Measurements from ENCODE around the gene BANF1. TPM values are rescaled to one million over a fixed set of nuclear protein-coding genes. Genes with fewer than 3 reads are reported as not detected.
"Not testable (repeated sequence)": the region's sequence is repeated elsewhere in the genome, so short reads cannot be mapped to it uniquely, and the experiment has no call there.

BANF1 gene
- polyA plus RNA-seq, 3 donors: 75.9 to 175 (median 123) TPM

DNA sequence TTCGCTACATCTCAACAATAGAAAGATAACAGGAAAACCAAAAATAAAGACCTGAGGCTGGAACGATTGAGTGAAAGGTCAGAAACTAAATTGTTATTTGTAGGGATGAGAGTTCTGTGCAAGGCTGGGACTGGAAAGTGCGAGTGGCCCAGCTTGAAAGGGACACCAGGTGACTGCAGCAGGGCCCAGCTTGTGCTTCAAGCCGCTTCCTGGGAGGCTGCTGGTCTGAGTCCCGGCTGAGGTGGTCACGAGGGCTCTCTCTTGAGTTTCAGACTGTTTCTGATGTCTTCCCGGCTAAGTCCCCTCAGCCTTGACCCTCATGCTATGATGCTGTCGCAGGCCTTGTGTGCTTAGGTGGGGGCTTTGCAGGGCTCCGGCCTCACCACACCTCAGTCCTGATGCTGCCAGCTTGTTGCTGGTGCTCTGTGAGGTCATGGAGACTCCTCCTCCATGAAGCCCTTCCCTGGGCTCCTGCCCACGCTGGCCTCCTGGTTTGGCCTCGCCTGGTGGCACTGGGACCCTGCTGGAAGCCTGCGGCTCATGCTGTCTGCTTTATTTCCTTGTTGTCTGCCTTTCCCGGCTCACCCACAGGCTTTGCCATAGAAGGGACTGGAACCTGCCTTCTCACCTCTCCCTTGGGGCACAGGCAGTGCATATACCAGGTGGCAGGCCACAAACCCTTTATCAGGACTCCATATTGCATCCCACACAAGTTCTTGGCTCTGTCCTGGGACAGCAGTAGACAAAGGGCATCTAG is 4.0 kb downstream of the BANF1 start:
- no peak overlapping the region for H3K27ac ChIP-seq (ENCODE audit: low read depth, low read length)
- WGBS, 3 donors: 87 to 91% (median 87%) methylated on average over 13 of the region's 13 CpGs

DNA sequence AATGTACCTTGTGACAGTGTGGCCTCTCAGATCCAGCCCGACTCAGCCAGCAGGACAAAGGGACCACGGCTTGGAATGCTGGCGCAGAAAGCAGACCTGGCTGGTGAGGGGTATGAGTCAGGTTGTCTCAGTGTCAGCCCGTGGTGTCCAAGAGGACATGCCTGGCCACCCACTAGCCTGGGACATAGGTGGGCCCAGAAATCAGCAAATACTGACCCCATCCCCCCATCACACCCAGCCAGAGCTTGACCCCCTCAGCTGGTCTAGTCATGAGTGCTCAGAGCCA is 4.5 kb downstream of the BANF1 start:
- WGBS, 3 donors: 73 to 83% (median 83%) methylated on average over 4 of the region's 4 CpGs
- no peak overlapping the region for H3K27ac ChIP-seq (ENCODE audit: low read depth, low read length)

GRCh38 chr11:66007201-66007634 is 4.9 kb downstream of the BANF1 start:
- 31 to 69% (median 64%) methylated on average over 5 of the region's 5 CpGs for WGBS, 3 donors
- H3K27ac ChIP-seq (ENCODE audit: low read depth, low read length): no peak overlapping the region

GRCh38 chr11:66008095-66008467 is 5.8 kb downstream of the BANF1 start:
- no peak overlapping the region for H3K27ac ChIP-seq (ENCODE audit: low read depth, low read length)
- 59 to 89% (median 89%) methylated on average over 2 of the region's 2 CpGs for WGBS, 3 donors

DNA sequence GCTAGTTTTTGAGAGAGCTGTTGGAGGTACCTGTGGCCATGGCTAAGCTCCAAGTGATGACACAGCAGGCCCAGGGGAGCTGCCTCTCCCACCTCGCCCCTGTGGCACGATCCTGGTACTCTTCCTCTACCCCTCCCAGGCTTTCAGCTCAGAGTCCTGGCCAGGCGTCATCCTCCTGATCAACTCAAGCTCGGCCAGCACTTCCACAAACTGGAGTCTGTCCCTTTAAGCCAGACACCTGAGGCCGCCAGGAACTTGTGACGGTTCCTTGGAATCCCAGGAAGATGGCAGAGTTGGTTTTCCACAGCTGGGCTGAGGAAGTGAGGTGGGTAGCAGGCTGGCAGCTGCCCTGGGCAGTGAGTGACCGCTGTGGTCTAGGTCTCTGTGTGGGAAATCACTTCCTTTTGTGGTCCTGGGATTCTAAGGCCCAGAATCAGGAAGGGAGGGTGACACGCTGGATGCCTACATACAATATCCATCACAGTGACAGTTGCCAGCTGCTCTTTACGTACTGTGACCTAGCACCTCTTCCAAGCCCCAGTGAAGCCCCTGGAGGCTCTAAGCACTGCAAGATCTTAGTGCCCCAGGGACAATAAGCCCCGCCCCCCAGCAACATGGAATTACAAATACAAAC is 6.3 kb downstream of the BANF1 start:
- WGBS, 3 donors: 46 to 66% (median 54%) methylated on average over 9 to 10 of the region's 10 CpGs
- H3K27ac ChIP-seq (ENCODE audit: low read depth, low read length): no peak overlapping the region

GRCh38 chr11:66010036-66010435 is 7.7 kb downstream of the BANF1 start:
- not testable (repeated sequence) for H3K27ac ChIP-seq (ENCODE audit: low read depth, low read length)
- 67 to 76% (median 70%) methylated on average over 4 of the region's 4 CpGs for WGBS, 3 donors

DNA sequence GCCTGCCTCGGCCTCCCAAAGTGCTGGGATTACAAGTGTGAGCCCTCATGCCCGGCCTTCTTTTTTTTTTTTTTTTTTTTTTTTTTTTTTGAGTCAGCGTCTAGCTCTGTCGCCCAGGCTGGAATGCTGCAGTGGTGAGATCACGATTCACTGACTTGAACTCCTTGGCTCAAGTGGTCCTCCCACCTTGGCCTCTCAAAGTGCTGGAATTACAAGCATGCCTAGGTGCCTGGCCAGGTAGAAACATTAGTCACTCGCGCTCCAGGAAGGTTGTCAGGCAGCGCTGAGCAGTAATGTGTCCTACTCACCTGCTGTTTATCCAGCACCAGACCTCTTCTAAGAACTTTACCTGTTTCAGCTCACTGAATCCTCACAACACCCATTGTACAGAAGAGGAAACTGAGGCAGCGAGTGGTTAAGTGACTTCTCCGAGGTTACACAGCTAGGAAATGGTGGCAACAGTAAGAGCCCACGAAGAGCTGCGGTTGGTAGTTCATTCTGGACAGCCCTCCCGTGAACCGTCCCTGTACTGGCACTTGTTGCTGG is 9.0 kb downstream of the BANF1 start:
- H3K27ac ChIP-seq (ENCODE audit: low read depth, low read length): no peak overlapping the region
- WGBS, 3 donors: 33 to 54% (median 54%) methylated on average over 13 to 14 of the region's 14 CpGs

GRCh38 chr11:66011785-66012303 is 9.5 kb downstream of the BANF1 start, which contains the start of gene CST6:
Gene CST6, plus strand, starts transcription at chr11:66012008. Its CDS starts 37 bp downstream, at chr11:66012045.
- WGBS, 3 donors: 6 to 8% (median 7%) methylated on average over 45 to 61 of the region's 61 CpGs
- no peak within 1 kb of the TSS for H3K27ac ChIP-seq (ENCODE audit: low read depth, low read length)

DNA sequence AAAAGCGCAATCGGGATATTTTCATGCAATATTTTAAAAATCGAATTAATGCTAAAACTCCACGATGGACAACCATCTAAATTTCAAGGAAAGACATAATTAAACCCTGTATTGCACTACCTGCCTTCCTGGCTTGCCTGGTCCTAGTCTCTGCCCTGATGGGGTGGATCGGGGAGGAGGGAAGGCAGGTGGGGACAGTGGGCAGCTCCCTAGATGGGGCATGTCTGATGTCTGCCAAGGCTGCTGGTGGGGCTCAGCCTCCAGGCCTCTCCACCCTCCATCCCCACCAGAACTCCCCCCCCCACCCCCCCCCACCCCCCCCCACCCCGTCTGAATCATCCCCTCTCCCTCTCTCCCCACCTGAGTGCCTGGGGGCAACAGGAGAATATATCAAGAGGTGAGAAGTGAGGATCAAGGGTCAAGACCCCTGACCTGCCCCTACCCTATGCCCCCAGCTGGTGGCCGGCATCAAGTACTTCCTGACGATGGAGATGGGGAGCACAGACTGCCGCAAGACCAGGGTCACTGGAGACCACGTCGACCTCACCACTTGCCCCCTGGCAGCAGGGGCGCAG is 10.2 kb downstream of the BANF1 start:
- 55 to 63% (median 56%) methylated on average over 11 of the region's 12 CpGs for WGBS, 3 donors
- no peak overlapping the region for H3K27ac ChIP-seq (ENCODE audit: low read depth, low read length)

DNA sequence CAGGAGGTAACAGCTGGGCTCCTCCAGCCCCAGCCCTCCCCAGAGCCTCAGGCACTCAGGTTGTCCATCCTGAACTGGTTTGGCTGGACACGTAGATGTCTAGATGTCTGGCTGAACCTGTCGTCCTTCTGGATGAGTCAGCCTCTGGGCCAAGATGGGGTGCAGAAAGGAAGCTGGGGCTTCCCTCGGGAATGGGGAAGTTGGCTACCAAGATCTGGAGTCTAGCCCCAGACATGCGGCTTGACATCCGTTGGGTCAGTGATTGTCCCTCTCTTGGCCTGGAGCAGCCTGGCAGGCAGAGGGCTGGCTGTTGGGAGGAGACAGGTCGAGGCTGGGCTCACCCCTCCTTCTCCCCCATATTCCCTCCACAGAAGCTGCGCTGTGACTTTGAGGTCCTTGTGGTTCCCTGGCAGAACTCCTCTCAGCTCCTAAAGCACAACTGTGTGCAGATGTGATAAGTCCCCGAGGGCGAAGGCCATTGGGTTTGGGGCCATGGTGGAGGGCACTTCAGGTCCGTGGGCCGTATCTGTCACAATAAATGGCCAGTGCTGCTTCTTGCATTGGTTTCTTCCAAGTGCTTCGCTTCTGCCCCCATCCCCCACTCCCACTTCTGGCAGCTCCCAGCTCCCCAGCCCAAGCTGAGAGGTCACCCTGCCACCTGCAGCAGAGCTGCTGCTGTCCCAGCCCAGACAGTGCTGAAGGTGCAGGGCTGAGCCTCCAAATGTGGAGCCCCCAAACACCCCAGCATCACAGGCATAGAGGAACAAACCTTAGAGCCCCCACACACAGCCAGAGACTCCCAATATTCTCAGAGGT is 10.9 kb downstream of the BANF1 start:
- 41 to 51% (median 49%) methylated on average over 12 of the region's 12 CpGs for WGBS, 3 donors
- H3K27ac ChIP-seq (ENCODE audit: low read depth, low read length): no peak overlapping the region

GRCh38 chr11:66013762-66014100 is 11.4 kb downstream of the BANF1 start:
- WGBS, 3 donors: 62 to 80% (median 78%) methylated on average over 7 of the region's 7 CpGs
- H3K27ac ChIP-seq (ENCODE audit: low read depth, low read length): no peak overlapping the region

- WGBS, 3 donors: 82 to 87% (median 83%) methylated on average over 6 of the region's 6 CpGs
- H3K27ac ChIP-seq (ENCODE audit: low read depth, low read length): no peak overlapping the region
These were observed 12.6 kb downstream of the BANF1 start for GRCh38 chr11:66014804-66015453.

DNA sequence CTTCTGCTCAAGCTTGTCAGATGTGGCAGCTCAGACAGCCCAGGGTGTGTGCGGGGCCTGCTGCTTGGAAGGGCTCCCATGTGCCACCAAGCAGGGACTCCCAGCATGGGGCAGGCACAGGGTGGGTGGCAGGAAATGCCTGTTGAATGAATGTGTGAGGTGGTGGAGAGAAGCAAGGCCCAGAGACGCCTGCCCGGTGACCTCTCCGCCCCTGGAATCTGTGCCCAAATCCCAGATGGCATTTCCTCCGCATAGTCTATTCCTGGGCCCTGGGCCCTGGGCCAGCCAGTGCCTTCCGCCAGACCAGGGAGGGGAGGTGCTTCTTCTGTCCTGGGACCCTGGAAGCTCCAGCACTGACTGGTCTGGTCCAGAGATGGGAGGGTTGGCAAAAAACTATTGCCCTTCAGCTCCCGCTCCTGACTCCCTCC is 13.2 kb downstream of the BANF1 start:
- WGBS, 3 donors: 59 to 76% (median 75%) methylated on average over 7 of the region's 7 CpGs
- H3K27ac ChIP-seq (ENCODE audit: low read depth, low read length): no peak overlapping the region

GRCh38 chr11:66015936-66016792 is 13.9 kb downstream of the BANF1 start:
- WGBS, 3 donors: 80 to 87% (median 85%) methylated on average over 16 to 18 of the region's 18 CpGs
- H3K27ac ChIP-seq (ENCODE audit: low read depth, low read length): no peak overlapping the region

DNA sequence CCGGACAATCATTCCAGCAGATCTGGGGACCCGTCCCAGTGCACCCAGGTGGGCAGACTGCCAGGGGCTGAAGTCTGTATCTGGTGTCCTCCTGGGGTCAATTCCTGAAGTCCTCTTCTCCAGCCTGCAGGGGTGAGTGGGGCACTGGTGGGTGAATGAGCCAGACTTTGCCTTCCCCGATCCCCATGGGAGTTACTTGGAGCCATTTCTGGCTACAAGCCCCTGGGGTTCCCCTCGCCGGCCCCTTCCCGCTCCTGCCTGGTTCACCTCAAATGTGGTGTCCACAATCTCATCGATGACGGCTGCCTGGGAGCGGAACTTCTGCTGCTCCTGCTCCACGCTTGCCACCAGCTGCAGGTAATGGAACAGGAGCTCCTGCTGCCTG is 14.5 kb downstream of the BANF1 start:
- 85 to 90% (median 87%) methylated on average over 9 to 10 of the region's 10 CpGs for WGBS, 3 donors

DNA sequence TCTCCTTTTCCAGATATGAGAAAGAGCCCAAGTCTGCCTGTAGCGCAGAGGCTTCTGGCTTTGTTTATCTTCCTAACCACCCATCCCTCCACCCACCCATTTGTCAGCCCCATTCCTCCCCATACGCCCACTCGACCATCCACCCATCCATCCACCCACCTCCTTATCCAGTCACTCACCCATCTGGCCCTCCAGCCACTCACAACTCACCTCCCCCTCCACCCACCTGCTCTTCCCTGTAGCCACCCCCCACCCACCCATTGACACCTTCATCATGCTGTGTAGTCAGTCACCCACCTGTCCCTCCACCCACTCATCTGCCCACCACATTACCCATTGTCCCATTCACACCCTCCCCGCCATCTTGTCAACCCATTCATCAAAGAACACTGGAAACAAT is 15.0 kb downstream of the BANF1 start:
- no peak overlapping the region for H3K27ac ChIP-seq (ENCODE audit: low read depth, low read length)
- WGBS, 3 donors: 77 to 79% (median 77%) methylated on average over 4 of the region's 4 CpGs

More for the DNA sequence above, 14.5 kb downstream of the BANF1 start:
- no peak overlapping the region for H3K27ac ChIP-seq (ENCODE audit: low read depth, low read length)

DNA sequence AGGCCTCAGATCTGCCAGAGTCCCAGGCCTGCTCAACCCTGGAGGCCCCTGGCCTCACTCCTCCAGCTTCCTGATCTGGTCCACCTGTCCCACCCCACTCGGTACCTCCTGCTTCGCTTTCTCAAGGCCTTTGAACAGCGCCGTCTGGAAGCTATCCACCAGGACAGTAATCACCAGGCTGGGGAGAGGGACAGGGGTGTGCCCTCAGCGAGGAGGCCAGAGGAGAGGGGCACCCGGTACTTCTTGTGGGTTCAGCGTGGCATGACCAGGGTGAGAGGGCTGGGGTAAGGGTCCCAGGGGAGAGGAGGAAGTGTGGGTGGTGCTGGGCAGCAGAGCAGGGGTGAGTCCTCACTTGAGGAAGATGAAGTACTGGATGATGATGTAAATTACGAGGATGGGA is 17.9 kb downstream of the BANF1 start:
- WGBS, 3 donors: 68 to 74% (median 74%) methylated on average over 8 of the region's 8 CpGs
- no peak overlapping the region for H3K27ac ChIP-seq (ENCODE audit: low read depth, low read length)

All from adipose tissue (tissue), 3 donors.